GM12878 (cell line): Measurements from ENCODE around the gene CC2D2B. TPM values are rescaled to one million over a fixed set of nuclear protein-coding genes. Genes with fewer than 3 reads are reported as not detected.

Experiments used
- ATF2 ChIP-seq: IDR thresholded peaks from 2 replicates; pipeline ENCODE4 v1.6.1; 2012; ENCODE audit warnings: low read length, inconsistent platforms
- CBFB ChIP-seq: IDR thresholded peaks from 2 replicates; pipeline ENCODE4 v1.6.1; 2016; ENCODE audit warnings: antibody characterized with exemption, low read depth
- CBX3 ChIP-seq: fragments of 200-600 bp; sonication (generic); IDR thresholded peaks from 2 replicates; pipeline ENCODE4 v1.6.1; 2016; ENCODE audit warnings: low read depth, borderline replicate concordance
- CBX5 ChIP-seq: sonication (generic); IDR thresholded peaks from 2 replicates; pipeline ENCODE4 v1.6.1; 2016; ENCODE audit warnings: low read depth, moderate library complexity, mild to moderate bottlenecking, inconsistent platforms
- CHD1 ChIP-seq: IDR thresholded peaks from 2 replicates; pipeline ENCODE4 v1.6.1; 2012; ENCODE audit warnings: low read depth, low read length, improper control_type of control experiment
- CREB1 ChIP-seq: IDR thresholded peaks from 2 replicates; pipeline ENCODE4 v1.6.1; 2012; ENCODE audit warnings: low read depth, mild to moderate bottlenecking, inconsistent platforms
- CREM ChIP-seq: IDR thresholded peaks from 2 replicates; pipeline ENCODE4 v1.6.1; 2014; ENCODE audit warnings: antibody characterized with exemption, low read depth
- DPF2 ChIP-seq: fragments of 450-650 bp; IDR thresholded peaks from 2 replicates; pipeline ENCODE4 v1.6.1; 2017; ENCODE audit warnings: mild to moderate bottlenecking
- FOS ChIP-seq: IDR thresholded peaks from 3 replicates; pipeline ENCODE4 v1.6.1; 2011; ENCODE audit warnings: borderline replicate concordance; ENCODE audit not compliant: insufficient read length; ENCODE audit errors: extremely low read depth
- FOXM1 ChIP-seq: IDR thresholded peaks from 2 replicates; pipeline ENCODE4 v1.6.1; 2012; ENCODE audit warnings: low read depth, mild to moderate bottlenecking, inconsistent platforms, low read length, moderate library complexity
- MAX ChIP-seq: IDR thresholded peaks from 2 replicates; pipeline ENCODE4 v1.6.1; 2012; ENCODE audit warnings: low read depth, low read length, improper control_type of control experiment
- MEF2A ChIP-seq: IDR thresholded peaks from 2 replicates; pipeline ENCODE4 v1.6.1; 2011; ENCODE audit warnings: low read depth, mild to moderate bottlenecking, low read length, moderate library complexity; ENCODE audit not compliant: insufficient read depth
- MEF2B ChIP-seq: fragments of 450-650 bp; IDR thresholded peaks from 2 replicates; pipeline ENCODE4 v1.6.1; 2018; ENCODE audit warnings: mild to moderate bottlenecking, moderate library complexity; ENCODE audit not compliant: partially characterized antibody, poor library complexity, severe bottlenecking
- MLLT1 ChIP-seq: fragments of 450-650 bp; IDR thresholded peaks from 2 replicates; pipeline ENCODE4 v1.6.1; 2016; ENCODE audit warnings: mild to moderate bottlenecking
- PBX3 ChIP-seq: IDR thresholded peaks from 2 replicates; pipeline ENCODE4 v1.6.1; 2011; ENCODE audit warnings: mild to moderate bottlenecking, low read depth, low read length, moderate library complexity; ENCODE audit not compliant: insufficient replicate concordance
- RAD21 ChIP-seq: IDR thresholded peaks from 2 replicates; pipeline ENCODE4 v1.6.1; 2011; ENCODE audit warnings: mild to moderate bottlenecking, low read depth, low read length, moderate library complexity; ENCODE audit not compliant: insufficient read depth
- RBBP5 ChIP-seq: fragments of 200-600 bp; sonication (generic); conservative IDR thresholded peaks from 2 replicates; pipeline ENCODE4 v1.6.1; 2016
- RUNX3 ChIP-seq: IDR thresholded peaks from 2 replicates; pipeline ENCODE4 v1.6.1; 2012; ENCODE audit warnings: low read length, inconsistent platforms
- SIN3A ChIP-seq: IDR thresholded peaks from 2 replicates; pipeline ENCODE4 v1.6.1; 2012; ENCODE audit warnings: low read depth, low read length, improper control_type of control experiment
- SMAD1 ChIP-seq: fragments of 450-650 bp; IDR thresholded peaks from 2 replicates; pipeline ENCODE4 v1.6.1; 2018; ENCODE audit warnings: mild to moderate bottlenecking, low read depth; ENCODE audit not compliant: partially characterized antibody
- SMC3 ChIP-seq: IDR thresholded peaks from 2 replicates; pipeline ENCODE4 v1.6.1; 2011; ENCODE audit warnings: low read length, improper control_type of control experiment, borderline replicate concordance
- TAF1 ChIP-seq: IDR thresholded peaks from 2 replicates; pipeline ENCODE4 v1.6.1; 2011; ENCODE audit warnings: mild to moderate bottlenecking, low read depth, low read length, borderline replicate concordance
- ZNF217 ChIP-seq: fragments of 450-650 bp; IDR thresholded peaks from 2 replicates; pipeline ENCODE4 v1.6.1; 2017; ENCODE audit warnings: antibody characterized with exemption, mild to moderate bottlenecking
- polyA plus RNA-seq, 11 experiments: library from polyadenylated mRNA; depleted of rRNA in 4 of 11; unstranded in 6 of 11; stranded (reverse) in 5 of 11; fragments of >200 nt; fragmentation: Nextera tagmentation in 4 of 11; fragmentation: Illumina TruSeq in 1 of 11; extraction: Ambion mirVana in 4 of 11; extraction: Trizol in 1 of 11; gene quantifications; 1 replicate in 1 of 11; 2 replicates in 10 of 11; pipeline versions ENCODE4 v1.2.1 to v1.2.3, GENCODE V29; 2011 to 2016; ENCODE audit warnings: inconsistent platforms in 2 of 11, missing spikeins in 2 of 11, low read depth in 1 of 11
- total RNA-seq, 4 experiments: library from RNA; depleted of rRNA in 3 of 4; stranded (reverse); fragments of >200 nt in 3 of 4; fragmentation: Illumina TruSeq in 1 of 4; extraction: Trizol in 1 of 4; gene quantifications; 2 replicates each; pipeline versions ENCODE4 v1.2.1 to v1.2.3, GENCODE V29; 2013 to 2021
- TF ChIP-seq, protein P1 (sequence below): fragments of 450-650 bp; formaldehyde crosslinking; IDR thresholded peaks from 2 replicates; pipeline ENCODE4 v1.4.0; 2022; ENCODE audit warnings: mild to moderate bottlenecking, moderate library complexity

The CC2D2B gene
- total and polyA plus RNA-seq, 10 of the 15 experiments (the other 5 are each of a cell fraction or from before 2014, with no cell fraction given) = 0.42 to 2.8 (median 0.78) TPM

DNA sequence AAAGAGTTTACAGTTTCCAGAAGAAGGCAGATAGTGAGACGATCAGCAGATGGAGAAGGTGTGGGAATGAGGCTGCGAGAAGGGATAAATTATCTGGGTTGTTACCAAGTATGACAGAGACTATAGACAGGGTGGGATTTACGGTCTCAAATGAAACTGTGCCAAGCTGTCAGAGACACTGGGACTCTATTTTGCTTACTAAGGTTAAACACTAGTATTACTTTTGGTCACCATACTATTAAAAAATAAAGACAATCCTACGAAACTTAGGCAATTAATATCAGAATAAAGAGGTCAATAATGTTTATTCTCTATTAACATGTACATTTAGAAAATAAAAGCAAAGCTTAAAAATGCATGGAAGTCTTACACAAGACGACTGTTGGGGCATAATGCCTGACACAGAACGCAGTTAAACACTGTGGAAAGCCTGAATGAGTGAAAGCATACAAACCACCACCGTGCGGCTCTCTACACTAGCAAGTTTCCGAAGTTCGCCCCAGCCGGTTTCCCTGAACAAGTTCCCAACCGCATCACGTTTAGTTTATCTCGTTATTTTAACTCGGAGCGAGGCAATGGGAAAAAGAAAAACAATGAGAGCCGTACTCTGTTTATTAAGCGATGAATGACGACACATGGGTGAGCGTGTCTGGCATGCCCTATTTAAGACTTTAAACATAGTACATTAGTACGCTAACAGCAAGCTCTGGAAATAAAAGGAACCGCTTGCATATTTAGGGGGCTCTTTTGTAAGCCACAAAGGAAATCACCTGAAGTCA, 909 bp upstream of the CC2D2B start (continued):
- TF ChIP-seq DPF2 (no peak), ZNF217 (no peak), TAF1 (no peak), CREB1 (peak; percentile 42; the same call in 1 of the 2 replicates), MAX (no peak), CBX3 (no peak), FOS (no peak), FOXM1 (no peak), MLLT1 (no peak), SMC3 (peak; percentile 24; the same call in 1 of the 2 replicates), RAD21 (peak; percentile 58), CBFB (no peak), RUNX3 (peak; percentile 52), SMAD1 (no peak), CHD1 (no peak), CBX5 (0 out of 2 replicates have a peak, but pooled peaks have one; percentile 49), MEF2B (no peak), MEF2A (no peak), RBBP5 (no peak), CREM (0 out of 2 replicates have a peak, but pooled peaks have one; percentile 19), SIN3A (no peak), PBX3 (no peak), ATF2 (no peak)
- TF ChIP-seq, protein P1, sequence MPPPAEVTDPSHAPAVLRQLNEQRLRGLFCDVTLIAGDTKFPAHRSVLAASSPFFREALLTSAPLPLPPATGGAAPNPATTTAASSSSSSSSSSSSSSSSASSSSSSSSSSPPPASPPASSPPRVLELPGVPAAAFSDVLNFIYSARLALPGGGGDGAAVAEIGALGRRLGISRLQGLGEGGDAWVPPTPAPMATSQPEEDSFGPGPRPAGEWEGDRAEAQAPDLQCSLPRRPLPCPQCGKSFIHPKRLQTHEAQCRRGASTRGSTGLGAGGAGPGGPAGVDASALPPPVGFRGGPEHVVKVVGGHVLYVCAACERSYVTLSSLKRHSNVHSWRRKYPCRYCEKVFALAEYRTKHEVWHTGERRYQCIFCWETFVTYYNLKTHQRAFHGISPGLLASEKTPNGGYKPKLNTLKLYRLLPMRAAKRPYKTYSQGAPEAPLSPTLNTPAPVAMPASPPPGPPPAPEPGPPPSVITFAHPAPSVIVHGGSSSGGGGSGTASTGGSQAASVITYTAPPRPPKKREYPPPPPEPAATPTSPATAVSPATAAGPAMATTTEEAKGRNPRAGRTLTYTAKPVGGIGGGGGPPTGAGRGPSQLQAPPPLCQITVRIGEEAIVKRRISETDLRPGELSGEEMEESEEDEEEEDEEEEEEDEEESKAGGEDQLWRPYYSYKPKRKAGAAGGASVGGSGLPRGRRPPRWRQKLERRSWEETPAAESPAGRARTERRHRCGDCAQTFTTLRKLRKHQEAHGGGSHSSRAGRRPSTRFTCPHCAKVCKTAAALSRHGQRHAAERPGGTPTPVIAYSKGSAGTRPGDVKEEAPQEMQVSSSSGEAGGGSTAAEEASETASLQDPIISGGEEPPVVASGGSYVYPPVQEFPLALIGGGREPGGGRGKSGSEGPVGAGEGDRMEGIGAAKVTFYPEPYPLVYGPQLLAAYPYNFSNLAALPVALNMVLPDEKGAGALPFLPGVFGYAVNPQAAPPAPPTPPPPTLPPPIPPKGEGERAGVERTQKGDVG = no peak
